ENCODE results near the gene CD82.
A peak's percentile ranks its signal among the peaks of the same experiment; 100 is the strongest.
"Not testable (repeated sequence)": the region's sequence is repeated elsewhere in the genome, so short reads cannot be mapped to it uniquely, and the experiment has no call there.

The CD82 gene

DNA sequence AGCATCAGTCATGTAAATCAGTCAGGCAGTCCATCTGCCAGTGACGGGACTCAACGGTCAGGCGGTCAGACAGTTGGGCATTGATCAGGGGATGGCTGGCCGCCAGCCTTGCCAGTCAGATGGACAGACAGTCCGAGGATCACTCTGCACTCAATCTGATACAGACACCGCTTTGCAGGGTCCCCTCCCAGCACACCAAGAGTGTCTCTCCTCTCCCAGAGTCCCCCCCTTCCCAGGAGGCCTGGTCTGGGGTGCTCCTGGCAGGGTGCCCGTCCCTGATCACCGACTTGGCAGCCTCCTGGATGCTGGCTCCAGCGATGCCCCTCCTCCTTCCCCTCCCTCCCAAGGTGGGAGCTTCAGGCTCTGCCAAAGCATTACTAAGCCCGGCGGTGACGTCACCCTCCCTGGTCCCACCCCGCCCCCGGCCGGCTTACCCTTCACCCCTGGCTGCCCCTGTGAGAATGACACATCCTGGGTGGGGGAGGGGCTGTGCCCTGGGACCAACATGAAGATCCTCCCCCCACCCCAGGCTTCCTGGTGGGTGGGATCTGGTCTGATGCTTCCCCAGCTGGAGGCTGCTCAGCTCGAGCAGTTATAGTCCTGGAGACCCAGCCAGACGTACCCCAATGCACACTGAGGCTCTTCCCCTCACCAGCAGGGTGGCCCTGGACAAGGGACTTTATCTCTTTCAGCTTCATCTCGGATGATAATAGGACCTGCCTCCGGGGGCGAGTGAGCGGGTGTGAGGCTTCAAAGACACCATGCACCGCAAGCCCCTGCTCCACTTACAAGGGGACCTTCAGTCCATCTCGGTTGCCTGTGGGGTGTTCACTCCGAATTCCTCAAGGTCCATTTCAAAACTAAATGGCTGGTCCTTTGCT, 69.2 kb downstream of the CD82 start:
- DNase-seq: peak; percentile 54

DNA sequence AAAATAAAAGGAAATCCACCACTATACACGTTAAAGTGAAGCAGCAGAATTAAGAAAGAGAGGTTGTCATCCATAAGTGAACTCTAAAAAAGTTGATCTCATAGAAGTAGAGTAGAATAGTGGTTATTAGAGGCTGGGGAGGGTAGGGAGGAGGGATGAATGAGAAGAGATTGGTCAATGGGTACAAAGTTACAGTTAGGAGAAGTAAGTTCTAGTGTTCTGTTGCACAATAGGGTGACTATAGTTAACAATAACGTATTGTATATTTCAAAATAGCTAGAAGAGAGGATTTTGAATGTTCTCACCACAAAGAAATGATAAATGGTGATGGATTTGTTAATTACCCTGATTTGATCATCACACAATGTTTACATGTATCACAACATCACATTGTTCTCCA, 72.0 kb downstream of the CD82 start:
- no peak for DNase-seq

DNA sequence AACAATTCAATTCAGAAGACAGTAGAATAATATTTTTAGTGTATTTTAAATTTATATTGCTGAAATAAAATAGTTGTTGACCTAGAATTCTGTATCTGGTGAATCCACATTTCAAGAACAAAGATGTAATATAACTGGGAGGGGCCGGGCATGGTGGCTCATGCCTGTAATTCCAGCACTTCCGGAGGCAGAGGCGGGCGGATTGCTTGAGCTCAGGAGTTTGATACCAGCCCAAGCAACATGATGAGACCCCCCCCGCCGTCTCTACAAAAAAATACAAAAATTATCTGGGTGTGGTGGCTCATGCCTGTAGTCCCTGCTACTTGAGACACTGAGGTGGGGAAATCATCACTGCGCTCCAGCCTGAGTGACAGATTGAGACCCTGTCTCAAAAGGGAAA, 72.6 kb downstream of the CD82 start:
- no peak for DNase-seq

DNA sequence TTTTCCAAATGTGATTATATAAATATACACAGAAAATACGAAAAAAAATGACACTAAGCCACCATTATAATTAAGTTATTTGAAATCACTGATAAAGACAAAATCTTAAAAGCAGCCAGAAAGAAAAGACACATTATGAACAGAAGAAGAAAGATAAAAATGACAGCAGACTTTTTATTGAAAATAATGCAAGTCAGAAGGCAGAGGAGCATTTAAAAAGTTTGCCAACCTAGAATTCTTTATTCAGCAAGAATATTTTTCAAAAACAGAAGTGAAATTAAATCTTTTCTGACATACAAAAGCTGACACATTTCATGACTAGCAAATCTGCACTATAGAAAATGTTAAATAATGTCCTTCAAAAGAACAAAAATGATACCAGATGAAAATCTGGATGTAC, 77.8 kb downstream of the CD82 start:
- DNase-seq: no peak

DNA sequence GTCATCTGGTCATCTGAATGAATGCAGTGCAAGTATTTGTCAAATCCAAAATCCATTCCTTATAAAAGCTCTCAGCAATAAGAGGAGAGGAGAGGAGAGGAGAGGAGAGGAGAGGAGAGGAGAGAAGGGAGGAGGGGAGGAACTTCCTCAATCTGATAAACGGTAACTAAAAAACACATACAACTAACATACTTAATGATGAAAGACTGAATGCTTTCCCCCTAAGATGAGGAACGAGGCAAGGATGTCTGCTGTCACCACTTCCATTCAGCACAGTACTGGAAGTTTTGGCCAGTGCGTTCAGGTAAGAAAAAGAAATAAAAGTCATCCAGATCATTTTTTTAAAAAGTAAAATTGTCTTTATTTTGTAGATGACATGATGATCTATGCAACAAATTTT, 80.4 kb downstream of the CD82 start:
- no peak for DNase-seq

DNA sequence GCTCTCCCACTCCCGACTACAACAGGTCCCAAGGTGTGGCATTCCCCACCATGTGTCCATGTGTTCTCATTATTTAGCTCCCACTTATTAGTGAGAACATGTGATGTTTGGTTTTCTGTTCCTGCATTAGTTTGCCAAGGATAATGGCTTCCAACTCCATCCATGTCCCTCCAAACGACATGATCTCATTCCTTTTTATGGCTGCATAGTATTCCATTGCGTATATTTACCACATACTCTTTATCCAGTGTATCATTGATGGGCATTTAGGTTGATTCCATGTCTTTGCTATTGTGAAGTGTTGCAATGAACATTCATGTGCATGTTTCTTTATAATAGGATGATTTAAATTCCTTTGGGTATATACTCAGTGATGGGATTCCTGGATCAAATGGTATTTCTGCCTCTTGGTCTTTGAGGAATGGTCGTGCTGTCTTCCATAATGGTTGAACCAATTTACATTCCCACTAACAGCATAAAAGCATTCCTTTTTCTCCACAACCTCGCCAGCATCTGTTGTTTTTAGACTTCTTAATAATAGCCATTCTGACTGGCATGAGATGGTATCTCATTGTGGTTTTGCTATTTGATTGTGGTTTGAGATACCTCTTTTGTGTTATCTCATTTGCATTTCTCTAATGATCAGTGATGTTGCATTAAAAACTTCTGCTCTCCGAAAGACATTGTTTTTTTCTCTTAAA, 81.9 kb downstream of the CD82 start:
- not testable (repeated sequence) for DNase-seq

DNA sequence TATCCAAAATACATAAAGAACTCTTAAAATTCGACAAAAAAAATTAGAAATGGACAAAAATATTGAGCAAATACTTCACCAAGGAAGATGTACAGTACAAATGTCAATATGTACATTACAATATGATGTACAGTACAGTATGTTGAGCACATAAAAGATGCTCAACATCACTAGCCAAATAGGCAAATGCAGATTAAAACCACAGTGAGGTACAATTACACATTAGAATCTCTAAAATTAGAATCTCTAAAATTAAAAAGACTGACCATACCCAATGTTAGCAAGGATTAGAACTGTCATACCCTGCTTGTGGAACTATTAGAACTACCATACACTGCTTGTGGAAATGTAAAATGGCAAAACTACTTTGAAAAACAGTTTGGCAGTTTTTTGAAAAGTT, 82.6 kb downstream of the CD82 start:
- no peak for DNase-seq

DNA sequence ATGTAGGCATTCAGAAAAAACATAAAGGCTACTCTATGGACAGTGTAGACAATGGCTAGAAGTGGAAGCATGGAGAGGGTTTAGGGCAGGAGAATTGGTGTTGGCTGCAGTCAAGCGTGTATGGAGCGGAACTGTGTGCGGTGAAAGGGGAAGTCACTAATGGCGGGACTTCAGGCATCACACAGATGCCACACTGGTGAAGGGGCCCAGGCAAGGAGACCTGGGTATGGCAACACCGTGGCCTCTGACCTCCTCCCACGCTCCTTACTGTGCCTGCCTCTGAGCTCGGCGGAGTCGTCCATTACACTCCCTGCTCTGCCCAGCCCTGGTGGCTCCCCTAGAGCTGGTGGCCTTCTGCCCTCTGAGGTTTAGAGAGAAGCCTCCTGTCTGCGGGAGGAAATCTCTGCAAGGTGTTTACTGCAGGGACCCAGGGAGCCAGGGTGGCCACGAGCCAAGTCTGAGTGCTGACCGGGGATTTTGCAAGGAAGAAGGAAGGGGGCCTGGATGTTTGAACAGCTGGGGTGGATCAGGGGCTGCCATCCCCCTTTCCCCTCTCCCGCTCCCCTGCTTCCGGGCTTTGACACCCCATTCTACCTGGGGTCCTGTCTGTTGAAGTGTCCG, 86.2 kb downstream of the CD82 start:
- no peak for DNase-seq

DNA sequence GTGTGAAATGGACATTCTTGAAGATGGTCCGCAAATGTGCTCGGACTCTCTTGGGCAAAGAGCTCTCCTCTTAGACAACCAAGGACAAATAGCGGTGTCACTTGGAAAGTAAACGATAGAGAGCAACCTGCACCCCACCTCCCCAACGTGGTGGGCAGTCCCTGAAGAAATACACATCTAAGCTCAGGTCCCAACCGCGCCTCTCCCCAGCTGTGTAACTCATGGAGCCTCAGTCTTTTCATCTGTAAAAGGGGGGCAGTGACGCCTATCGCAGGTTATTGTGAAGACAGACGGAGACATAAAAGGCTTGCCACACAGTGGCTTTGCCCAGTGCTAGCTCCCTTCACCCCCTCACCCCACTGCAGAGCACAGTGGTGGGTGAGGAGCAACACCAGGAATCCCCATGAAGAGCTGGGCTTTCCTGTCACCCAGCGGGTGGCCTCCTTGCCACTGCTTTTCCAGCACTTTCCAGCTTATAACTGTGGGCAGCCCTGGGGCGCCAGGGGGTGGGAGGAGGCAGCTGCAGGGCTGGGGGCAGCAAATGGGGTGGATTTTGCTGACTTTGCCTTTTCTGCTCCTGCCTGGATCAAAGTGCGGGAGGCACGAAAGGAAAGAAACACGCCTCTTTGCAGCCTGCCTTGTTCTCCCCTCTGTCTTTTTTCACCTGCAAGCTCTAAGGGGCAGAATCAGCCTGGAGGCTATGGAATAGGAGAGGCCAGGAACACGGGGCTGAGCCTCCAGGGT, 87.6 kb downstream of the CD82 start:
- DNase-seq: no peak

DNA sequence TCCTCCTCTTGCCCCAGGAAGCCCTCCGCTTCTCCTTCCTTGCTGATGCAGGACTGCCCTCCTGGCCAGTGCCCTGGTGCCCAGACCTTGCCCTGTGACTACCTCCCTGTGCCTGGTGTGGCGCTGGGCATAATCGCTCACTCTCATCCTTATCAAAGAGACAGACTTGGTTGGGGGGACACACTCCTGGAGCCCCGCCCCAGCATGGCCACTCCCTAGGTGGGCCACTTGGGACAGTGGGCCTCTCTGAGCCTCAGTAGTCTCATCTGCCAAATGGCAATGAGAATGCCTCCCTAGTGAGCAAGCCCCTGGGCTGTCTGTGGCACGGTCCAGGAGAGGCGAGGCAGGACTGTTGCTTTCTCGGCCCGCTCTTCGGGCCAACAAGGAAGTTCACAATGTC, 88.6 kb downstream of the CD82 start:
- no peak for DNase-seq

DNA sequence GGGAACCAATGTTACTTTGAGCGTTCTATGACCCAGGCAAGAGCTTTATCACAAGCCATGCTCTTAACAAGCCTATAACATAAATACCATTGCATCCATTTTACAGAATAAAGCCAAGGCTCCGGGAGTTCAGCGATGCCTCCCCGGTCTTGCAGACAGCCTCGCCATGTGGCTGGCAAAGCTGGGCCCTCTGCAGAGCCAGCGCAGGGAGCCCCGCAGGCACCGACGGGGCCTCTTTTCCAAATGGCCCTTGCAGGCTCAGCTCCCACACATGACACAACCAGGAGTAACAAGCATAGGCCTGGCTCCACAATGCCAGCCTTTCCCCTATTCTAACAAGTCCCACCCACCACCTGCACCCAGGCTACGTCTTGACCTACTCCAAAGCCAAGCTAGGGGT, 89.1 kb downstream of the CD82 start:
- no peak for DNase-seq

DNA sequence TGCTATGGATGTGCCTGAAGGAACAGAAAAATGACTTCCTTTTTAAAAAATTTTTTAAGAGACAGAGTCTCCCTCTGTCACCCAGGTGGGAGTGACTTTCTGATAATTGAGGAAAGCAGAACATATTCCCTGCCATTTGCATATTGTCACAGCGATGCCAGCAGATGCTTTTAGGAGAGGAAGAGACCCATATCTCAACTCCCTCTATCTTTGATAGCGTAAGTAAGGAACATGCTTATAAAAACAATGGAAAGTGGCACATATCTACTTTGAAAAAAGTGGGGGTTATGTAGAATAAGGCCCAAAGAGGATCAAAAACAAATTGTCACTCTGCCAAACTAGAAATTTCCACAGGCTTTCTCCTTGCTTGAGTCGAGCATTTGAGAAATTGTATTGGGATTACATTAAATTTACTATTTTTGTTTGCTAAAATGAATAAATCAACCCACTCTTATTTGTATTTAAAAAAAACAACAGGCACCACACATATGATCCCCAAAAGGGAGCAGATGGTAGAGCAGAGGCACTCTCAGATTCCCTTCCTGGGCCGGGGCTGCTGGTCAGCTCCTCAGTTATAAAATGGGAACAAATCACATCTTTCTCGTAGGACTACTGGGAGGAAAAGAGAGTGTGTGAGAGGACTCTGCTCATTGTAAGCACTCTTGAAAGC, 92.5 kb downstream of the CD82 start:
- no peak for DNase-seq

DNA sequence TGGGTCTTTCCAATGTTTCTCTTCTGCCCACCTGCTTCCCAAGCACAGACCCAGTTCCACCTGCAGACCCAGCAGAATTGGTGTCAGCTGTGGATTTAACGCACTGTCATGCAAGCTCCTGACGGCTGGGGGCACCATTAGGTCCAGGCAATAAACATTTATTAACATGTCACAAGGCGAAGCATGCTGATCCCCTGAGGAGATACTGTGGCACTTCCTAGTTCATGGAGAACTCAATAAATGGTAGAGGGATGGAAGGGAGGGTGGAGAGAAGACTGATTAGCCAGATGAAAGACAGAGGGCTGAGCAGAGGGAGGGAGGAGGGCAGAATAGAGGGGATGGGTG, 93.0 kb downstream of the CD82 start:
- no peak for DNase-seq

DNA sequence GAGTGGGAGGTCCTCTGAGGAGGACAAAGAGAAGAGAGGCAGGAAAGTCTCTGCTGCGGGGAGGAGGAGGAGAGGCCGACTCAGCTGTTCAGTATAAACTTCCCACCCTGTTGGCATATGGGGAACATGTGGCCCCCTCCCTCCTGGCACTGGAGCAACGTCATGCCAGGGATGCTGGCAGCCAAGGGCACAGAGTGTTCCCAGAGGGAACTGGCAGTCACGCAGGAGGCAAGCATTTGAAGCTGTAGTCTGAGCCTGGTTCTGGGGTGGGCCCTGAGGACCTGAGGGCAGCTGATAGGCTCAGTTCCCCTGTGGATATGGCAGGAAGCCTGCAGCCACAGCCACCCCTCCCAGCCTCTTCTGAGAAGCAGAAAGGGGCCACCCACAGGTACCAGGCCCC, 94.2 kb downstream of the CD82 start:
- DNase-seq: no peak

DNA sequence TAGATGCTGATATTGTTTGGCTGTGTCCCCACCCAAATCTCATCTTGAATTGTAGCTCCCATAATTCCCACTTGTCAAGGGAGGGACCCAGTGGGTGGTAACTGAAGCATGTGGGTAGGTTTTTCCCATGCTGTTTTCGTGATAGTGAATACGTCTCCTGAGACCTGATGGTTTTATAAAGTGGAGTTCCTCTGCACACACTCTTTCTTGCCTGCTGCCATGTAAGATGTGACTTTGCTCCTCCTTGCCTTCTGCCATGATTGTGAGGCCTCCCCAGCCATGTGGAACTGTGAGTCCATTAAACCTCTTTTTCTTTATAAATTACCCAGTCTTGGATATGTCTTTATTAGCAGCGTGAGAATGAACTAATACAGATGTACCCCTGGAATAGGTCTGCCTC, 95.1 kb downstream of the CD82 start:
- not testable (repeated sequence) for DNase-seq

DNA sequence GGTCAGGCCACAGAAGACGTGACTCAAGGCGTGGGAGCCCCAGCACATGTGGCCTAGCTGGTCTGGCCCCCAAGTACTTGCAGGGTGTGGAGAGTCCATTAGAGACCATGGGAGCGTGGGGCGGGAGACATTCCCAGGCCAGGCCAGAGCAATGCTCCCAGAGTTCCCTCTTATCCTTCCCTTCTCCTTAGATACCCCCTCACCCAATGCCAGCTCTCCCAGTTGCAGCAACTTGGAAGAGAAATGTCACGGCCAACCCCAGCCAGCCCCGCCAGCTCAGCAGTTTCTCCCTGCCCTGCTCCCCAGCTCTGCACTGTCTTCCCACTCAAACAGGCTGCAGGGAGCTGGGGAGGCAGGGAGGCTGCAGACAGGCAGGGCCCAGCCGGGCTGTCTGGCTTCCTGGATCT, 95.9 kb downstream of the CD82 start:
- DNase-seq: no peak
